ENCODE data around the gene CHCHD6.

The CHCHD6 gene

DNA sequence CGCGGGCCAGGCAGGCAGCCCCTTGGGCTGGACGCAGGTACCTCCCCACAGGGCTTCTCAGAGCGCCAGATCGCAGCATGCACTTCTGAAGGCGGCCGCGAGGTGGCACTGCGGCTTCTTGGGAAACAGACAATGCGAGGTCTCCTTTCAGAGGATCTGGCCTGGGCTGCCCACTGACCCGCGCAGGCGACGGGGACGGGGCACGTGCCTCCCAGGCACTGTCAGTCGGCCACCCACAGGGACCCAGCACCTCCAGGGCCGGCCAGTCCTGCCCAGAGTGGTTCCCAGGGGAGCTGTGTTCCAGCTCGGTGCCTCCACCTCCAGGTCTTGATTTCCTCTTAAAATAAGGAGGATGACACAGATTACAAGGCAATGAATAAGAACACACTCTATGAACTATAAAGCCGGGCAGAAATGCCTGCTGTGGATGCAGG lies 24.7 kb upstream of the CHCHD6 start:
- peak overlapping the region; percentile 65 for H2BK120ac ChIP-seq (ENCODE audit: low read depth, low read length)
- WGBS, 2 donors (ENCODE audit: extremely low coverage in 2 of 2, insufficient read length in 2 of 2, insufficient replicate concordance in 1 of 2): no CpG with 5 or more reads among the region's 20 CpGs
- H2BK12ac ChIP-seq (ENCODE audit: low read length): peak overlapping the region; percentile 80
- no peaks in the 10 kb centered on the region for H3K9me3 ChIP-seq (replicated peaks in 1 of 2; ENCODE audit: control insufficient read depth in 2 of 2, insufficient read depth in 1 of 2, low read depth in 1 of 2, low read length in 2 of 2)
- H2BK15ac ChIP-seq (ENCODE audit: low read length): peak overlapping the region; percentile 95
- DNase-seq (ENCODE audit: low spot score): peak; percentile 91
- no peak overlapping the region for H2BK5ac ChIP-seq (ENCODE audit: low read length)
- no peak overlapping the region for H4K91ac ChIP-seq (ENCODE audit: low read depth, low read length, poor library complexity)
- H3K14ac ChIP-seq (ENCODE audit: low read length): peak overlapping the region; percentile 44
- peak overlapping the region; percentile 92 for H2AFZ ChIP-seq (ENCODE audit: low read length)
- no peaks in the 10 kb centered on the region for H3K79me1 ChIP-seq (ENCODE audit: low read depth, low read length)
- H3K4me2 ChIP-seq (ENCODE audit: insufficient read depth, low read length, poor library complexity, severe bottlenecking): no peak overlapping the region
- no peak overlapping the region for H4K8ac ChIP-seq (ENCODE audit: low read depth, low read length)
- H3K36me3 ChIP-seq (replicated peaks in 1 of 2; ENCODE audit: control insufficient read depth in 2 of 2, insufficient read depth in 2 of 2, low read length in 2 of 2): no peaks in the 10 kb centered on the region
- peaks cover 16 to 35% of the 10 kb centered on the region in 2 donors for H3K4me1 ChIP-seq (ENCODE audit: control insufficient read depth in 2 of 2, insufficient read depth in 1 of 2, low read depth in 1 of 2, low read length in 2 of 2)
- no peak overlapping the region for H3K4me3 ChIP-seq (ENCODE audit: low read length in 2 of 2)
- no peak overlapping the region for H3K9ac ChIP-seq (ENCODE audit: low read depth, low read length, poor library complexity)
- H3K18ac ChIP-seq (ENCODE audit: low read length): peak overlapping the region; percentile 33
- H3K23ac ChIP-seq (ENCODE audit: low read depth, low read length, poor library complexity): no peak overlapping the region
- no peak overlapping the region for H3K4ac ChIP-seq (ENCODE audit: low read length)
- H2AK5ac ChIP-seq (ENCODE audit: low read depth, low read length): no peak overlapping the region
- H3K27ac ChIP-seq (replicated peaks; ENCODE audit: low read length): no peak overlapping the region
- peaks cover 0 to 31% (median 10%) of the 10 kb centered on the region in 3 experiments for H3K27me3 ChIP-seq (ENCODE audit: control insufficient read depth in 3 of 3, insufficient read depth in 3 of 3, low read depth in 1 of 3, low read length in 3 of 3)

DNA sequence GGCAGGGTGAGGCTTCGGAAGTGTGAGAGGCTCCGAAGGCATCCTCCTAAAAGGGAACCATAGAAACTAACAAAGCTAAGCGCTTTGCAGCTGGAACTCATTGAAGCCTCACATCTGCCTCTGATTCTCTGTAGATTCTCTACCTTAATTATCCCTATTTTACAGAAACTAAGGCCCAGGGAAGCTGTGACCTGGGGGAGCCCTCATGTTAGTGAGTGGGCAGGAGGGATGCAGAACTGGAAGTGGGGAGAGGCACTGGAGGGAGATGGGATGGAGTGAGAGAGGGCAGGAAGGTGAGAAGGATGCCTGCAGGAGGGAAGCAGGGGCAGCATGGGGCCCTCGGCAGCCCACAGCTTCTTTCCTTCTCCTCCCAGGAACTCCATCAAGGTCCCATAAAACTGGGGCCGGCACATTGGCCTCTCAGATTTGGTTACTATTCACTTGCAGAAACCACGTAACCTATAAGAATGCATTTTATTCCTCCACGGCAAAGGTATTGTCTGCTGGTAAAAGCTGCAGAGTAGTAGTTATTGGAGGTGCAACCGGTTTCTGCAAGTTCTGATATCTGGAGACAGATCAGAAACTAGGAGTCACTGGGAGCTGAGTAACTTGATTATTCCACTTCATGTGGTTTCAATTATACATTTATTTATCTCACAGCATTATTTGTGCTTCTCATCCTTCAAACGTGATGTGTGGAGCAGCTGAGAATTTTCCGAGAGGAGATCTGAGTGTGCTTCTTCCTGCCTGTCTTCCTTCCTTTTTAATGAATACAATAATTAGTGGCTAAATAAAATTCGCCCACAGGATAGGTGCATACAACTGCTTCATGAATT lies 24.0 kb upstream of the CHCHD6 start:
- H2BK12ac ChIP-seq (ENCODE audit: low read length): no peak overlapping the region
- H3K27ac ChIP-seq (replicated peaks; ENCODE audit: low read length): no peak overlapping the region
- peak overlapping the region; percentile 92 for H2AFZ ChIP-seq (ENCODE audit: low read length)
- no peak overlapping the region for H2BK5ac ChIP-seq (ENCODE audit: low read length)
- WGBS, 2 donors (ENCODE audit: extremely low coverage in 2 of 2, insufficient read length in 2 of 2, insufficient replicate concordance in 1 of 2): no CpG with 5 or more reads among the region's 11 CpGs
- H3K27me3 ChIP-seq (ENCODE audit: control insufficient read depth in 3 of 3, insufficient read depth in 3 of 3, low read depth in 1 of 3, low read length in 3 of 3): peaks cover 0 to 31% (median 10%) of the 10 kb centered on the region in 3 experiments
- no peaks in the 10 kb centered on the region for H3K79me1 ChIP-seq (ENCODE audit: low read depth, low read length)
- no peak for DNase-seq (ENCODE audit: low spot score)
- H2BK15ac ChIP-seq (ENCODE audit: low read length): no peak overlapping the region
- H4K8ac ChIP-seq (ENCODE audit: low read depth, low read length): no peak overlapping the region
- no peaks in the 10 kb centered on the region for H3K36me3 ChIP-seq (replicated peaks in 1 of 2; ENCODE audit: control insufficient read depth in 2 of 2, insufficient read depth in 2 of 2, low read length in 2 of 2)
- H3K4me3 ChIP-seq (ENCODE audit: low read length in 2 of 2): no peak overlapping the region
- H3K9ac ChIP-seq (ENCODE audit: low read depth, low read length, poor library complexity): no peak overlapping the region
- H4K91ac ChIP-seq (ENCODE audit: low read depth, low read length, poor library complexity): no peak overlapping the region
- H3K4me1 ChIP-seq (ENCODE audit: control insufficient read depth in 2 of 2, insufficient read depth in 1 of 2, low read depth in 1 of 2, low read length in 2 of 2): peaks cover 19 to 39% of the 10 kb centered on the region in 2 donors
- H2AK5ac ChIP-seq (ENCODE audit: low read depth, low read length): no peak overlapping the region
- no peak overlapping the region for H3K14ac ChIP-seq (ENCODE audit: low read length)
- no peak overlapping the region for H2BK120ac ChIP-seq (ENCODE audit: low read depth, low read length)
- H3K4me2 ChIP-seq (ENCODE audit: insufficient read depth, low read length, poor library complexity, severe bottlenecking): no peak overlapping the region
- H3K23ac ChIP-seq (ENCODE audit: low read depth, low read length, poor library complexity): no peak overlapping the region
- no peaks in the 10 kb centered on the region for H3K9me3 ChIP-seq (replicated peaks in 1 of 2; ENCODE audit: control insufficient read depth in 2 of 2, insufficient read depth in 1 of 2, low read depth in 1 of 2, low read length in 2 of 2)
- no peak overlapping the region for H3K18ac ChIP-seq (ENCODE audit: low read length)
- no peak overlapping the region for H3K4ac ChIP-seq (ENCODE audit: low read length)

DNA sequence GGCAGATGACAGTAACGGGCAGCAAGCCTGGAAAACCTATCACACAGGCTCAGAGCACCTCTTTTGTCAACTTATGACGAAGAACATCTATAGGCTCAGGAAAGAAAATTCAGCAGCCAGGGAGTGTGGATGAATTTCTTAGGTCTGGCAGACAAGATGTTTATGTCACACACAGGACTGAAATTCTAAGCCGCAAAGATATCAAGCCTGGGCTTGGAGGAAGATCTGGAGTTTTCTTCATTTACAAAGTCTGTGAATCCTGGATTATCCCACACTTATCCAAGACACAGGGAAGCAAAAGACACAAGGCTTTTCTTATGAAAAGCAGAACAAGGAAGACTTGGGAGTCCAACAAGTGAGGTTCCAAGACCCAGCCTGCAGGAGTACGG lies 23.4 kb upstream of the CHCHD6 start:
- Histone ChIP-seq H3K4me3 (ENCODE audit: low read length in 2 of 2) (no peak overlapping the region), H3K14ac (ENCODE audit: low read length) (no peak overlapping the region), H3K23ac (ENCODE audit: low read depth, low read length, poor library complexity) (no peak overlapping the region), H3K79me1 (ENCODE audit: low read depth, low read length) (no peaks in the 10 kb centered on the region), H2AFZ (ENCODE audit: low read length) (no peak overlapping the region), H3K27ac (replicated peaks; ENCODE audit: low read length) (no peak overlapping the region), H2BK5ac (ENCODE audit: low read length) (no peak overlapping the region), H2AK5ac (ENCODE audit: low read depth, low read length) (no peak overlapping the region), H2BK15ac (ENCODE audit: low read length) (no peak overlapping the region), H4K8ac (ENCODE audit: low read depth, low read length) (no peak overlapping the region), H3K4me2 (ENCODE audit: insufficient read depth, low read length, poor library complexity, severe bottlenecking) (no peak overlapping the region), H3K4ac (ENCODE audit: low read length) (no peak overlapping the region), H3K4me1 (ENCODE audit: control insufficient read depth in 2 of 2, insufficient read depth in 1 of 2, low read depth in 1 of 2, low read length in 2 of 2) (peaks cover 19 to 39% of the 10 kb centered on the region in 2 donors), H3K27me3 (ENCODE audit: control insufficient read depth in 3 of 3, insufficient read depth in 3 of 3, low read depth in 1 of 3, low read length in 3 of 3) (peaks cover 0 to 31% (median 10%) of the 10 kb centered on the region in 3 experiments), H2BK120ac (ENCODE audit: low read depth, low read length) (no peak overlapping the region), H3K9ac (ENCODE audit: low read depth, low read length, poor library complexity) (no peak overlapping the region), H3K18ac (ENCODE audit: low read length) (no peak overlapping the region), H2BK12ac (ENCODE audit: low read length) (no peak overlapping the region), H3K9me3 (replicated peaks in 1 of 2; ENCODE audit: control insufficient read depth in 2 of 2, insufficient read depth in 1 of 2, low read depth in 1 of 2, low read length in 2 of 2) (no peaks in the 10 kb centered on the region), H4K91ac (ENCODE audit: low read depth, low read length, poor library complexity) (no peak overlapping the region), H3K36me3 (replicated peaks in 1 of 2; ENCODE audit: control insufficient read depth in 2 of 2, insufficient read depth in 2 of 2, low read length in 2 of 2) (no peaks in the 10 kb centered on the region)
- DNase-seq (ENCODE audit: low spot score): no peak
- WGBS, 2 donors (ENCODE audit: extremely low coverage in 2 of 2, insufficient read length in 2 of 2, insufficient replicate concordance in 1 of 2): no CpG with 5 or more reads among the region's 4 CpGs

DNA sequence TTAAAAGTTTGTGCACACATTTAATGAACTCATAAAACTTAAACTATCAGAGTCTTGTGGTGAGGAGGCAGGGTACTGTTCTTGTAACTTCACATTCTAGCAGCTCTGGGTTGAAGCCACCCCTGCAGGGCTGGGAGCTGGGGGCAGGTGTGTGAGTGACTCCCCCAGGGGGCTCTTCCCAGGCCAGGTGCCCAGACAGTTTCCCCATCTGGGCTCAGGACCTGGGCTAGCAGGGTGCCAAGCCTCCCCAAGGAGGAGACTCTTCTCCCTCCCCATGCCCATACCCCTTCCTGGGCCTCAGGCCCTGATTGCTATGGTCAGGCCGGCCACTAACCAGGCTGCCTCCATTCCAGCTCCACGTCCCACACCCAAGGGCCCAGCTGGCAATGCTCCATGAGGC lies 22.0 kb upstream of the CHCHD6 start:
- peak overlapping the region; percentile 79 for H2BK12ac ChIP-seq (ENCODE audit: low read length)
- peak overlapping the region; percentile 47 for H3K23ac ChIP-seq (ENCODE audit: low read depth, low read length, poor library complexity)
- H3K18ac ChIP-seq (ENCODE audit: low read length): peak overlapping the region; percentile 25
- H3K9me3 ChIP-seq (replicated peaks in 1 of 2; ENCODE audit: control insufficient read depth in 2 of 2, insufficient read depth in 1 of 2, low read depth in 1 of 2, low read length in 2 of 2): no peaks in the 10 kb centered on the region
- H2BK15ac ChIP-seq (ENCODE audit: low read length): no peak overlapping the region
- H3K4me3 ChIP-seq (ENCODE audit: low read length in 2 of 2): no peak overlapping the region
- H2BK120ac ChIP-seq (ENCODE audit: low read depth, low read length): no peak overlapping the region
- H3K27ac ChIP-seq (replicated peaks; ENCODE audit: low read length): no peak overlapping the region
- no peak overlapping the region for H2BK5ac ChIP-seq (ENCODE audit: low read length)
- no peak overlapping the region for H4K91ac ChIP-seq (ENCODE audit: low read depth, low read length, poor library complexity)
- no peaks in the 10 kb centered on the region for H3K36me3 ChIP-seq (replicated peaks in 1 of 2; ENCODE audit: control insufficient read depth in 2 of 2, insufficient read depth in 2 of 2, low read length in 2 of 2)
- H3K4ac ChIP-seq (ENCODE audit: low read length): no peak overlapping the region
- DNase-seq (ENCODE audit: low spot score): no peak
- peaks cover 21 to 39% of the 10 kb centered on the region in 2 donors for H3K4me1 ChIP-seq (ENCODE audit: control insufficient read depth in 2 of 2, insufficient read depth in 1 of 2, low read depth in 1 of 2, low read length in 2 of 2)
- no peak overlapping the region for H4K8ac ChIP-seq (ENCODE audit: low read depth, low read length)
- H3K79me1 ChIP-seq (ENCODE audit: low read depth, low read length): no peaks in the 10 kb centered on the region
- no peak overlapping the region for H2AFZ ChIP-seq (ENCODE audit: low read length)
- H3K14ac ChIP-seq (ENCODE audit: low read length): no peak overlapping the region
- H3K27me3 ChIP-seq (ENCODE audit: control insufficient read depth in 3 of 3, insufficient read depth in 3 of 3, low read depth in 1 of 3, low read length in 3 of 3): peaks cover 0 to 25% (median 10%) of the 10 kb centered on the region in 3 experiments
- WGBS, 2 donors (ENCODE audit: extremely low coverage in 2 of 2, insufficient read length in 2 of 2, insufficient replicate concordance in 1 of 2): no CpG with 5 or more reads among the region's 2 CpGs
- H3K4me2 ChIP-seq (ENCODE audit: insufficient read depth, low read length, poor library complexity, severe bottlenecking): no peak overlapping the region
- no peak overlapping the region for H3K9ac ChIP-seq (ENCODE audit: low read depth, low read length, poor library complexity)
- H2AK5ac ChIP-seq (ENCODE audit: low read depth, low read length): peak overlapping the region; percentile 35
